Measurements from ENCODE around the gene ANKRD66. TPM values are rescaled to one million over a fixed set of nuclear protein-coding genes. Genes with fewer than 3 reads are reported as not detected.

ANKRD66 gene
- total and polyA plus RNA-seq, 4 donors, result not detected

DNA sequence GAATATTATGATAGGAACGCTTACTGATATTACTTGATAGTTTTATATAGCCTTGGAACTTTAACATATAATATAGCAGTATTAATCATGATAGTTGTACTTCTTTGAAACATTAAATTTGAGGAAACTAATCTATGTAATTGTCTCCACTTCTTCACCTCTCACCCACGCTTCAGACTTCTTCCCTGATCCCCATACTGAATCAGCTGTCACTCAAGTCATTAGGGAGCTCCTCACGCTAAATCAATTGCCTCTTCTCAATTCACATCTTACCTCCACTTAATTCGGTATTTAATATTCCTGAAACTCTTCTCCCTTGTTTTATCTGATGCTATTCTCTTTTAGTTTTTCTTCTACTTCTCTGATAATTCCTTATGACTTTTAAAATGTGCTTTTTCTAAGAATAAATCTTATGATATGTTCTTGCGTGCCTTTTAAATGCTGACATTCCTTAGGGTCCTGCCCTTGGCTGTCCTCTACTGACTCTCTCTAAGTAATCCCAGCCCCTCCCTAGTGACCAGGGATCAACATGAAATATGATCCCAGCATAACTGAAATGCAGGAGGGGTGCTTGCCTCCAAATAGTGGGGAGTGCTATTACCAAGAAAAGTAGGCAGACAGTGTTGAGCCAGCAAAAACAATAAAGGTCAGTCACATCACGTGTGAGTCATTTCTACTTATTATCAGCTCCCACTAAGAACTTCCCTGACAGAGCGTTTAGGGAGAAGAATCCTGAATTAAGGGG lies 9.9 kb downstream of the ANKRD66 start:
- Histone ChIP-seq H3K27me3 (ENCODE audit: control insufficient read depth in 4 of 4, insufficient read depth in 4 of 4, low read length in 3 of 4) (peaks cover 0 to 2% (median 0%) of the 10 kb centered on the region in 4 donors), H3K36me3 (ENCODE audit: control insufficient read depth in 4 of 4, insufficient read depth in 3 of 4, low read depth in 1 of 4, low read length in 3 of 4) (no peaks in the 10 kb centered on the region), H3K4me1 (ENCODE audit: control insufficient read depth in 4 of 4, insufficient read depth in 4 of 4, low read length in 3 of 4) (no peaks in the 10 kb centered on the region), H3K9me3 (ENCODE audit: control insufficient read depth in 4 of 4, low read length in 3 of 4) (no peaks in the 10 kb centered on the region), H3K4me3 (ENCODE audit: low read depth in 1 of 3, low read length in 3 of 3) (no peak overlapping the region), H3K27ac (ENCODE audit: low read depth in 1 of 2, low read length in 2 of 2) (no peak overlapping the region), H3K9ac (ENCODE audit: low read depth in 1 of 2, low read length in 2 of 2) (no peak overlapping the region)
- 77% methylated on average over 7 of the region's 7 CpGs for WGBS
- DNase-seq (ENCODE audit: low spot score), result no peak
- TF ChIP-seq JUND (IDR thresholded peaks at IDR 0.05), result no peak
- TF ChIP-seq, protein P1, sequence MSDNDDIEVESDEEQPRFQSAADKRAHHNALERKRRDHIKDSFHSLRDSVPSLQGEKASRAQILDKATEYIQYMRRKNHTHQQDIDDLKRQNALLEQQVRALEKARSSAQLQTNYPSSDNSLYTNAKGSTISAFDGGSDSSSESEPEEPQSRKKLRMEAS (IDR thresholded peaks at IDR 0.05), result no peak

DNA sequence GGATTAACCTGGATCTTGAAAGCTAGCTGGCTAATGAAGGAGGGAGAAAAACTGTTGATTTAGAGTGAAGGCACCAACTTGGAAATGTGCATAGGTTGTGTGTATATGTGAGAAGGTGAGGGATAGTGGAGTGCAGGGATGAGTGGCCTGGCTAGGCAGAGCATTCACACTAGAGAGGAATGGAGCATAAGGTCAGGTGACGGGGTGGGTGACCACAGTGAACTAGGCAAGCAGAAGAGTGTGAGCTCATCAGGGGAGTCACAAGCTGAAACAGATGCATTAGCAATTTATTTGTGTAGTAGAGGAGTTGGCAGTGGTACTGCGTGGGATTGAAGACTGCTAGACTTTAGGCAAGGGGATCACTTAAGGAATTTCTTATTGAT lies 10.5 kb downstream of the ANKRD66 start:
- no peaks in the 10 kb centered on the region for H3K4me1 ChIP-seq (ENCODE audit: control insufficient read depth in 4 of 4, insufficient read depth in 4 of 4, low read length in 3 of 4)
- H3K27me3 ChIP-seq (ENCODE audit: control insufficient read depth in 4 of 4, insufficient read depth in 4 of 4, low read length in 3 of 4), result peaks cover 0 to 2% (median 0%) of the 10 kb centered on the region in 4 donors
- TF ChIP-seq RAD21 (IDR thresholded peaks at IDR 0.05) (no peak), YY1 (IDR thresholded peaks at IDR 0.05) (no peak)
- no peaks in the 10 kb centered on the region for H3K9me3 ChIP-seq (ENCODE audit: control insufficient read depth in 4 of 4, low read length in 3 of 4)
- no peak overlapping the region for H3K9ac ChIP-seq (ENCODE audit: low read depth in 1 of 2, low read length in 2 of 2)
- 86% methylated on average over 2 of the region's 2 CpGs for WGBS
- no peaks in the 10 kb centered on the region for H3K36me3 ChIP-seq (ENCODE audit: control insufficient read depth in 4 of 4, insufficient read depth in 3 of 4, low read depth in 1 of 4, low read length in 3 of 4)
- H3K4me3 ChIP-seq (ENCODE audit: low read depth in 1 of 3, low read length in 3 of 3), result no peak overlapping the region
- H3K27ac ChIP-seq (ENCODE audit: low read depth in 1 of 2, low read length in 2 of 2), result no peak overlapping the region
- DNase-seq (ENCODE audit: low spot score), result no peak

DNA sequence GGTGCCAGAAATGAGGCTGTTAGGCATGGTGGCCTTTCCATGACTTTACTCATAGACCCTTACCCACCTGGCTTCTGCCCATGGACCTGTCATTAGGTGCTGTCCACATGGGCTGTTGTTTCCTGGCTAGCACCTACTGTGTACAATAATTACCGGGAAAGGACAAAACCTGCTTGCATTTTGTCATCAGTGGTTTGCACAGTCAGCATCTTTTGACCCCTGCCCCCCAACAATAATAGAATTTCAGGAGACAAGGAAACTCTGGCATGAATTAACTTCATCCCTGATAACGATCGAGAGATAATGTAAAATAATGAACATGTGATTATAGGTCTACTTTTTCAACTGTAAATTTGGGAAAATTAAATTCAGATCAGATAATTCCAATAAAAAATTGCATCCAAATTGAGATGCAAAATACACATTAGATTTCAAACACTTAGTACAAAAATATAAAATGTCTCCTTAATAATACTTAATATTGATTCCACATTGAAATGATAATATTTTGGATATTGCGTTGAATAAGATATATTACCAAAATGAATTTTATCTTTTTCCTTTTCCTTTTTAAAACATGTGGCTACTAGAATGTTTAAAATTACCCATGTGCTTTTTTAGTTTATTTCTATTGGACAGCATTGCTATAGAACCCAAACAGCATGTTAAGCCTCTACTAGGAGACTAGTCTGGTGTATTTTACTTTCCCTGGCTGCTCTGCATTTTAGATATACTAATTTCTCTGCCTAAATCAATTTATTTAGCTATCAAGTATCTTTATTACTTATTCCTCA lies 12.4 kb downstream of the ANKRD66 start:
- Histone ChIP-seq H3K9me3 (ENCODE audit: control insufficient read depth in 4 of 4, low read length in 3 of 4) (no peaks in the 10 kb centered on the region), H3K36me3 (ENCODE audit: control insufficient read depth in 4 of 4, insufficient read depth in 3 of 4, low read depth in 1 of 4, low read length in 3 of 4) (no peaks in the 10 kb centered on the region), H3K27ac (ENCODE audit: low read depth in 1 of 2, low read length in 2 of 2) (no peak overlapping the region), H3K9ac (ENCODE audit: low read depth in 1 of 2, low read length in 2 of 2) (no peak overlapping the region), H3K4me3 (ENCODE audit: low read depth in 1 of 3, low read length in 3 of 3) (no peak overlapping the region), H3K27me3 (ENCODE audit: control insufficient read depth in 4 of 4, insufficient read depth in 4 of 4, low read length in 3 of 4) (peaks cover 0 to 2% (median 0%) of the 10 kb centered on the region in 4 donors), H3K4me1 (ENCODE audit: control insufficient read depth in 4 of 4, insufficient read depth in 4 of 4, low read length in 3 of 4) (no peaks in the 10 kb centered on the region)
- TF ChIP-seq YY1 (IDR thresholded peaks at IDR 0.05), result no peak
- TF ChIP-seq HNF4G (IDR thresholded peaks at IDR 0.05), result no peak
- no peak for TF ChIP-seq GABPA (IDR thresholded peaks at IDR 0.05 in 1 of 2, conservative IDR thresholded peaks at IDR 0.05 in 1 of 2)
- no peak for TF ChIP-seq JUND (IDR thresholded peaks at IDR 0.05)
- TF ChIP-seq, protein P2, sequence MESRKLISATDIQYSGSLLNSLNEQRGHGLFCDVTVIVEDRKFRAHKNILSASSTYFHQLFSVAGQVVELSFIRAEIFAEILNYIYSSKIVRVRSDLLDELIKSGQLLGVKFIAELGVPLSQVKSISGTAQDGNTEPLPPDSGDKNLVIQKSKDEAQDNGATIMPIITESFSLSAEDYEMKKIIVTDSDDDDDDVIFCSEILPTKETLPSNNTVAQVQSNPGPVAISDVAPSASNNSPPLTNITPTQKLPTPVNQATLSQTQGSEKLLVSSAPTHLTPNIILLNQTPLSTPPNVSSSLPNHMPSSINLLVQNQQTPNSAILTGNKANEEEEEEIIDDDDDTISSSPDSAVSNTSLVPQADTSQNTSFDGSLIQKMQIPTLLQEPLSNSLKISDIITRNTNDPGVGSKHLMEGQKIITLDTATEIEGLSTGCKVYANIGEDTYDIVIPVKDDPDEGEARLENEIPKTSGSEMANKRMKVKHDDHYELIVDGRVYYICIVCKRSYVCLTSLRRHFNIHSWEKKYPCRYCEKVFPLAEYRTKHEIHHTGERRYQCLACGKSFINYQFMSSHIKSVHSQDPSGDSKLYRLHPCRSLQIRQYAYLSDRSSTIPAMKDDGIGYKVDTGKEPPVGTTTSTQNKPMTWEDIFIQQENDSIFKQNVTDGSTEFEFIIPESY (IDR thresholded peaks at IDR 0.05), result no peak
- TF ChIP-seq NR2F2 (IDR thresholded peaks at IDR 0.05), result no peak
- no peak for TF ChIP-seq SP1 (IDR thresholded peaks at IDR 0.05)
- no peak for TF ChIP-seq FOXA2 (IDR thresholded peaks at IDR 0.05)
- no peak for TF ChIP-seq FOXA1 (IDR thresholded peaks at IDR 0.05)
- no peak for TF ChIP-seq HNF4A (conservative IDR thresholded peaks at IDR 0.05)
- TF ChIP-seq TAF1 (conservative IDR thresholded peaks at IDR 0.05), result no peak
- TF ChIP-seq EGR1 (IDR thresholded peaks at IDR 0.05; ENCODE audit: low read depth in 2 of 2), result no peak
- TF ChIP-seq, protein P1 (IDR thresholded peaks at IDR 0.05), result no peak
- DNase-seq (ENCODE audit: low spot score), result no peak
- WGBS, result 94% methylated on average over 4 of the region's 4 CpGs
